ENCODE results near the gene PRKAG2. TPM values are rescaled to one million over a fixed set of nuclear protein-coding genes. Genes with fewer than 3 reads are reported as not detected.

Gene PRKAG2
- total and polyA plus RNA-seq, 9 donors: 9.3 to 37.7 (median 22.6) TPM

DNA sequence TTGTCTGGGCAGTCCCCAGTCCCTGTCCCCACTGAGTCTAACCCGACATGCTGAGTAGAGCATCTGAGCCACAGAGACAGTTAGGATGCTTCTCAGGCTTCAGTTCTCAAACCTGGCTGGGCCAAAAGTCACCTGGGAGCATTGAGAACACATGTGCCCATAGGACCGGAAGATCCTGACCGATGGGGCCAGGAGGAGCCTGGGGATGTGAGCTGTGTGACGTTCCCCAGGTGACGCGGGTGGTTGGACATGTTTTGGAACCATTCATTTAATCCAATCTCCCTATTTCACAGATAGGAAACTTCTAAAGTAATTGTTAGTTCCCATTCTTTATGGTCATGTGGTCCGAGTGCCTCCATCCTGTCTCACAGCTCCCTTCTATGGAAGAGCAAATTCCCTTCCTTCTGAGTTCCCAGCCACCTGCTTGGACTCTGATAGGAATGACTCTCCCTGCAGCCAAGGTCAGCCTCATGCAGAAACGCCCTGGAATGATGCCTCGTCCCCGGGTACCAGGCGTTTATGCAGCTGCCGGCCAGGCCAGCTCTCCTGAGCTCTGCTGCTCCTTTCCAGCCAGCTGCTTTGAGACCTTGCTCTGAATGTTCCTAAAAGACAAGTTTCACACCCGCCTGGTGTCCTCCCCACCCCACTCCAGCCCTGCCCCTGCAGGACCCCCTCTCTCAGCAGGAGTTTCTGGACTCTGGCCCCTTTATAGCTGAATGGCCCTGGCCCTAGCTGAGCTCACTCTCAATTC is 190.7 kb downstream of the PRKAG2 start:
- H3K27ac ChIP-seq: no peak overlapping the region
- H3K27me3 ChIP-seq: no peaks in the 10 kb centered on the region
- intact Hi-C loops (cut with DNase I): no loop called here
- DNase-seq: peak in 2 of 5 donors; percentile 49 to 65
- no peaks in the 10 kb centered on the region for H3K9me3 ChIP-seq
- TF ChIP-seq, protein P1, sequence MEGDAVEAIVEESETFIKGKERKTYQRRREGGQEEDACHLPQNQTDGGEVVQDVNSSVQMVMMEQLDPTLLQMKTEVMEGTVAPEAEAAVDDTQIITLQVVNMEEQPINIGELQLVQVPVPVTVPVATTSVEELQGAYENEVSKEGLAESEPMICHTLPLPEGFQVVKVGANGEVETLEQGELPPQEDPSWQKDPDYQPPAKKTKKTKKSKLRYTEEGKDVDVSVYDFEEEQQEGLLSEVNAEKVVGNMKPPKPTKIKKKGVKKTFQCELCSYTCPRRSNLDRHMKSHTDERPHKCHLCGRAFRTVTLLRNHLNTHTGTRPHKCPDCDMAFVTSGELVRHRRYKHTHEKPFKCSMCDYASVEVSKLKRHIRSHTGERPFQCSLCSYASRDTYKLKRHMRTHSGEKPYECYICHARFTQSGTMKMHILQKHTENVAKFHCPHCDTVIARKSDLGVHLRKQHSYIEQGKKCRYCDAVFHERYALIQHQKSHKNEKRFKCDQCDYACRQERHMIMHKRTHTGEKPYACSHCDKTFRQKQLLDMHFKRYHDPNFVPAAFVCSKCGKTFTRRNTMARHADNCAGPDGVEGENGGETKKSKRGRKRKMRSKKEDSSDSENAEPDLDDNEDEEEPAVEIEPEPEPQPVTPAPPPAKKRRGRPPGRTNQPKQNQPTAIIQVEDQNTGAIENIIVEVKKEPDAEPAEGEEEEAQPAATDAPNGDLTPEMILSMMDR (IDR thresholded peaks at IDR 0.05): no peak
- TF ChIP-seq EP300 (IDR thresholded peaks at IDR 0.05) (no peak), POLR2A (IDR thresholded peaks at IDR 0.05) (no peak)
- no peaks in the 10 kb centered on the region for H3K36me3 ChIP-seq
- peaks cover 9% of the 10 kb centered on the region for H3K4me1 ChIP-seq (ENCODE audit: insufficient read depth)
- H3K4me3 ChIP-seq: no peak overlapping the region
- WGBS, 3 donors: 52 to 66% (median 59%) methylated on average over 13 of the region's 13 CpGs

DNA sequence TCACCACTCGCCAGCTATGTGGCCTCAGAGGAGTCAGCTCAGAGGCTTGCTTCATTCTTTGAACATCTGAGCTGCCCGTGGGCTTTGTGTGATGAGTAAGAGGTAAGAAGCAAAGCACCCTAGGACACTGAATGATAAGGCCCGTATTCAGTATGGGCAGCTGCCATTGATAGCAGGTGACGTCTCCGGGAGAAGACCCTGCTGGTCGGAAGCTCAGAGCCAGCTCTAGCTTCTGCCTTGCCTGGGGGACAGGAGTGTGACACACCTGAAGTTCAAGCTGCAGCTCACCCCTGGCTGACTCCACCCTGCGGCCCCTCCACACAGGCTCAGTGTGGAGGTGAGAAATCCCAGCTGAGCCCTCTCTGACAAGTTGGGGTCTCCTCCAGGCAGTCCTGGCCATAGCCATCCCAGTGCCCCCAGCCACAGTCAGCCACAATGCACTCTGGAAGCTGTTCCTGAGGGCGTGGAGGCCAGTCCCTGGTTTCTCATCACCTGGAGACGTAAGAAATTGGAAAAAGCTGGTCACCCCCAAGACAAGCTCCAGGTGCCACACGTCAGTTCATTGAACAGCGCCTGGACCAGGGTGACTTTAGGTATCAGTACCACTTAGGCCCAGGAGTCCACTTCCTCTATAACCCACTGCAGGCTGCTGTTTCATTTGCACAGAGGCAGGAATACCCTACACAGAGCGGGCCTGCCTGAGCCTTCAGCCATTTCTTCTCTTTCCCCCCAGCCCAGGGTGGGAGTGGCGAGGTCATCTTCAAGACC is 192.3 kb downstream of the PRKAG2 start:
- Histone ChIP-seq H3K9me3 (no peaks in the 10 kb centered on the region), H3K27me3 (no peaks in the 10 kb centered on the region), H3K4me3 (no peak overlapping the region), H3K4me1 (ENCODE audit: insufficient read depth) (peaks cover 9% of the 10 kb centered on the region), H3K27ac (no peak overlapping the region), H3K36me3 (no peaks in the 10 kb centered on the region)
- TF ChIP-seq, protein P1 (IDR thresholded peaks at IDR 0.05): no peak
- TF ChIP-seq POLR2A (IDR thresholded peaks at IDR 0.05) (no peak), EP300 (IDR thresholded peaks at IDR 0.05) (no peak)
- intact Hi-C loops (cut with DNase I): no loop called here
- DNase-seq: peak in 1 of 5 donors; percentile 27
- 94 to 97% (median 95%) methylated on average over 13 of the region's 13 CpGs for WGBS, 3 donors

DNA sequence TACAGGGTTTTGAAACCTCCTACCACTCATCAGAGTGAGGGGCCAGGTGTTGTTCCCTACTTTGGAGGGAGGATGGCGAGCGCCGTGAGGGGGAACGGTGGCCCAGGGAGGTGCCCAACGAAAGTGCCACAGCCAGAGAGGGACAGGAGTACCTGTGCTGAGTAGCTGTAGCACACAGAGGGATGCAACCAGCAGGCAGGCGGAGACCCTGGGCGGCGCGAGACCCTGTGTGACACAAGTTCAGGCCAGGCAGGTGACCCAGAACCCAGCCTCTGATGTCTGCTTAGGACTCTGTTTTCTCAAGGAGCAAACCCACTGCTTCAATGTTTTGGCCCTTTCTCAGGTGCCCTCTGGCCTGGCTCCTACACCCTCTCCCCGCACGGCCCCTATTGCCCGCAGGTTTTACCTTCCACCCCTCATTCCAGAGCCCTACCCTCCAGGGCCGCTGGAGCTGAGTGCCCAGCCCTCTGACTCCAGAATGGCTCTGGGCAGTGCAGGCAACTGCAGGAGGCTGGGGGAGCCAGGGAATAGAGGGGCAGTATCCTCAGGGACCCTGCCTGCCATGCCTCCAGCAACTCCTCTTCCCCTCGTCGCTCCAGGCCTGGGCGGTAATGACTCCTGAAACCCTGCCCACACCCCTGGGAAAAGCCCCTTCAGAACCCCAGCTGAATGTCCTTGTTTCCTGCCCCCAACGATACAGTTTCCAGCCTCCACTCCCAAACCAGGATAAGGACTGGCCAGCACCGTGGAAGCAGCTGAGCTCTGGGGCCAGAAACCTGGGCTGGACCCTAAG is 193.1 kb downstream of the PRKAG2 start:
- H3K4me1 ChIP-seq (ENCODE audit: insufficient read depth): peaks cover 10% of the 10 kb centered on the region
- intact Hi-C loops (cut with DNase I): no loop called here

More for the DNA sequence above, 193.1 kb downstream of the PRKAG2 start:
- no peaks in the 10 kb centered on the region for H3K9me3 ChIP-seq
- H3K36me3 ChIP-seq: no peaks in the 10 kb centered on the region
- no peak overlapping the region for H3K27ac ChIP-seq
- 90 to 91% (median 90%) methylated on average over 18 of the region's 18 CpGs for WGBS, 3 donors
- H3K27me3 ChIP-seq: no peaks in the 10 kb centered on the region
- peak in 1 of 5 donors; percentile 24 for DNase-seq
- H3K4me3 ChIP-seq: no peak overlapping the region
- TF ChIP-seq, protein P1 (IDR thresholded peaks at IDR 0.05): no peak
- TF ChIP-seq POLR2A (IDR thresholded peaks at IDR 0.05) (no peak), EP300 (IDR thresholded peaks at IDR 0.05) (no peak)
